NB4 (cell line): ENCODE results near the gene TRAPPC3L.

Experiments
- CTCF ChIP-seq: IDR thresholded peaks from one replicate; pipeline ENCODE4 v1.5.1; 2012; ENCODE audit warnings: low read depth, low read length
- MAX ChIP-seq: IDR thresholded peaks from 2 replicates; pipeline ENCODE4 v1.6.1; 2011; ENCODE audit warnings: low read depth, low read length
- POLR2A ChIP-seq: IDR thresholded peaks from 2 replicates; pipeline ENCODE4 v1.6.1; 2011; ENCODE audit warnings: mild to moderate bottlenecking; ENCODE audit not compliant: insufficient read length; ENCODE audit errors: extremely low read depth

GRCh38 chr6:116556065-116556464, 10.6 kb upstream of the TRAPPC3L start:
- TF ChIP-seq POLR2A (no peak), CTCF (no peak), MAX (no peak)
